ENCODE data around the gene PLCB3. TPM values are rescaled to one million over a fixed set of nuclear protein-coding genes. Genes with fewer than 3 reads are reported as not detected.

Gene PLCB3
- total RNA-seq, 1 experiment from 2014 or later = 137 TPM

DNA sequence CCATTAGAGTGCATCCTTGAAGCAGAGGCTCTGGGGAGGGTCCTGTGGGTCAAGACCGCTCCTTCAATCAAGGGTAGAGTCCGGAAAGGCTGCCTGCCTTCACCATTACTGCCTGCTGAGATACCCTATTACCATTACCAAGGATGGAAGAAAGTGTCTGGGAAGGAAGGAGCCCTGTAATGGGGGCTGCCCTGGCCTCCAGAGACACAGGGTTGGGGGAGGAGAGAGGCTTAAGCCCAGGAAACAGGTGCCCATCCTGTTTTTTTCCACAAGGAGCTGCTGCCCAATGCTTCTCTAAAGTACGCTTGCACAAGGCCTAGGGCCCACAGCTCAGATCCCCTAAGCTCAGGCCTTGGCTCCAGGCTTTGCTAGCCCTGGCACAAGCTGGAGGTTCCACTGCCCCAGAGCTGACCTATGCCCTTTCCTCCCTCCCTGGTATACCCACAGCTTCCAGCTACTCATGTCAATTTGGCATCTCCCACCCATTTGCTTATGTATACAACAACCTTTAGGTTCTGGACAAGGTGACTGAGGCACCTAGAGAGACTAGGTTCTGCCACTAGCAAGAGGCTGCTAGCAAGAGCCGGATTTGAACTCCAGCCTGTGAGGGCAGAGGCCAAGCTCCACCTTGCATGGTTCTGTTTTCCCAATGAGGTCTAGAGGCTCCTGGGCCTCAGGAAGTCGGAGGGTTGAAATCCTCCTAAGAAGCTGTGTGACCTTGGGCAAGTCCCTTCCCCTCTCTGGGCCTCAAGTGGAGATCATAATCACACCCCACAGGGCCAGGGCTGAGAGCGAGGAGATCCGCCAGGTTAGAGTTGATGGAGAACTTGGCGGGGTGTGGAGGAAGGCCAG lies 1.5 kb upstream of the PLCB3 start:
- no peak for DNase-seq (ENCODE audit: low spot score)

DNA sequence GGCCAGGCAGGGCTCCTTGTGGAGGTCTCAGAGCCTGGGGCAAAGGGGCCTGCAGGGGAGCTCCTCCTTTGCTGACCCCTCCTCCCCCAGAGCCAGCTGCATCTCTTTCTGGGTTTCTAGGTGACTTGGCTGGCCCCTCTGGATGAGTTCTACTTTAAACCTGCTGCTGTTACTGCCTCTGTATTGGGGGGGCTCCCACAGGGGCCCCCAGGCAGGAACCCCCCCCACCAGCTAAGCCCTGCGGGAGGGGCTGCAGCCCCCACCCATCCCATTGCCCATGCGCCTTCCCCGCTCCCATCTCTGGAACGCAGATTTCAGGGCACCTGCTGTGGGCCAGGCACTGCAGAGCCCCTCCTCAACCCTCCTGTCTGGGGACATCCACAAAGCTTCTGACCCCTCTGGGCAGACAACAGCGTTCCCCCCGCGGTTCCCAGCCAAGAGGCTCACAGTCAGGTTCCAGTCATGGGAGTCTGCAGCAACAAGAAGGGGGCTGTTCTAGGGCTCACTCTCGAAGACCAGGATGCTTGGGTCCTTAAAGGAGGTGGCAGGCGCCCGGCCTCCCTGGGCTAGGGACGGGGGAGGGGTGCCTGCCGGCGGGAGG lies 815 bp upstream of the PLCB3 start:
- DNase-seq (ENCODE audit: low spot score) = peak; percentile 49

DNA sequence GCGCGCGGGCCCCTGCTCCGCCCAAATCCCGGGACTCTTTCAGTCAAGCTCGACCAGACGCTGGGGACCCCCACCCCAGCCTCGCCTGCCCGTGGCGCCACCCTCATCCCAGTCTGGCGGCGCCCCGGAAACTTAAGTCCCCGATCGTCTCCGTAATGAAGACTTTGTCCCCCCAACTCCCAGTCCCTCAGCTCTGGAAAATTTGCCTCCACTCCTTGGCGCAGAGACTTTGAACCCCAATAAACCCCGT lies 348 bp downstream of the PLCB3 start:
- no peak for DNase-seq (ENCODE audit: low spot score)

GRCh38 chr11:64252003-64252872 lies 908 bp downstream of the PLCB3 start:
- DNase-seq (ENCODE audit: low spot score) = peak; percentile 79

DNA sequence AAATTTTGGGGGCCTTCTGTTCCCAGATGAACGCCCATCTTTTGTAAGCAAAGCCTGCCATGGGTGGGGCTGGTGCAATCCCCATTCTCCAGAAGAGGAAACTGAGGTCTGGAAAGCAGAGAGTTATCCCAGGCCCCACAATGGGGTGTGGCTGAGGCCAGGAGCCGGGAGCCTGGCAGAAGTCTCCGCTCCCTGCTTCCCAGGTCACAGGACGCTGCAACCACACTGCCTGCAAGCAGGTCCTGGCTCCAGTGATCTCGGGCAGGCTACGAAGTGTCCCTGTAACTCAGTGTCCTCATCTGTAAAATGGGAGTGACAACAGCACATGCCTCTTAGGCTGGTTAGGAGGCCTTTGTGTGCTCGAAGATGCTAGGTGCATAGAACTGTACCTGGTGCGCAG lies 1.7 kb downstream of the PLCB3 start:
- no peak for DNase-seq (ENCODE audit: low spot score)

GRCh38 chr11:64253481-64253880 lies 2.2 kb downstream of the PLCB3 start:
- no peak for DNase-seq (ENCODE audit: low spot score)

GRCh38 chr11:64254326-64254725 lies 3.0 kb downstream of the PLCB3 start:
- DNase-seq (ENCODE audit: low spot score) = no peak

- DNase-seq (ENCODE audit: low spot score) = no peak
Observed at GRCh38 chr11:64255135-64256128, 4.1 kb downstream of the PLCB3 start.

DNA sequence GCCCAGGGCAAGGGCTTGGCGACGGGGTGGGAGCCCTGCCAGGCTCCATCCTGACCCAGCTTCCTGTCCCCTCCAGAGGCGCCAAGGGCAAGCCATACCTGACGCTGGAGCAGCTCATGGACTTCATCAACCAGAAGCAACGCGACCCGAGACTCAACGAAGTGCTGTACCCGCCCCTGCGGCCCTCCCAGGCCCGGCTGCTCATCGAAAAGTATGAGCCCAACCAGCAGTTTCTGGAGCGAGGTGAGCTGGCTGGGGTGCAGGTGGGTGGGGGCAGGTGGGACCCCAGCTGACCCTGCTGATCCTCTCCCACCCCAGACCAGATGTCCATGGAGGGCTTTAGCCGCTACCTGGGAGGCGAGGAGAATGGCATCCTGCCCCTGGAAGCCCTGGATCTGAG lies 5.0 kb downstream of the PLCB3 start:
- no peak for DNase-seq (ENCODE audit: low spot score)

DNA sequence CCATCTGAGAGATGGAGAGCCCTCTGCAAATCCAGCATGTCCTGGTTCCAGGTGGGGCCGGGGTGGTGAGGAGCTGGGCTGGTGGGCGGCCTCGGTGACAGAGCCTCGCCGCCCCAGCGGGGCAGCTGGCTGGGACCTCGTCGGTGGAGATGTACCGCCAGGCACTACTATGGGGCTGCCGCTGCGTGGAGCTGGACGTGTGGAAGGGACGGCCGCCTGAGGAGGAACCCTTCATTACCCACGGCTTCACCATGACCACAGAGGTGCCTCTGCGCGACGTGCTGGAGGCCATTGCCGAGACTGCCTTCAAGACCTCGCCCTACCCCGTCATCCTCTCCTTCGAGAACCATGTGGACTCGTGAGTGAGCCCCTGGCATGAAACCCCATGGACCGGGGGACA lies 7.0 kb downstream of the PLCB3 start:
- DNase-seq (ENCODE audit: low spot score) = no peak

- no peak for DNase-seq (ENCODE audit: low spot score)
Observed at GRCh38 chr11:64258946-64259532, 7.7 kb downstream of the PLCB3 start.

- DNase-seq (ENCODE audit: low spot score) = no peak
Observed at GRCh38 chr11:64259533-64260067, 8.3 kb downstream of the PLCB3 start.

DNA sequence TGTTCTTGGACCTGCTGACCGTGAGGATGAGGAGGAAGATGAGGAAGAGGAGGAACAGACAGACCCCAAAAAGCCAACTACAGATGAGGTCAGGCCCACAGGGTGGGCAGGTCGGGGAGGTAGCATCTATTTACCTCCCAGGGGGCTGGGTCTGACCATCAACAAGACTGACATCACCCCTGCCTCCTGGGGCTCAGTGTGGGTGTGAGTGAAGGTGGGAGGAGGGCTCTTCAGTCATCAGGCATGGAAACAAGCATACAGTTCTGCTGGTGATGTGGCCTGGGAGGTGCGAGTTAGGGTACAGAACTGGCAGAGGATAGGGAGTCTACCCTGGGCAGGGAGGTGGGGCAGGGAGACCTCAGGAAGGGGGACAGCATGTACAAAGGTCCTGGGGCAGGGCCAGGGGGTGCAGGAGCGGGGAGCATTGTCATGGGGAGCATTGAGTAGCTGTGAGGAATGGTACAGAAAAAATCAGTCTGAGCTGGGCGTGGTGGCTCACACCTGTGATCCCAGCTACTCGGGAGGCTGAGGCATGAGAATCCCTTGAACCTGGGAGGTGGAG lies 8.9 kb downstream of the PLCB3 start:
- DNase-seq (ENCODE audit: low spot score) = no peak

GRCh38 chr11:64261556-64262080 lies 10.3 kb downstream of the PLCB3 start:
- no peak for DNase-seq (ENCODE audit: low spot score)

- DNase-seq (ENCODE audit: low spot score) = no peak
Observed at GRCh38 chr11:64262271-64263002, 11.1 kb downstream of the PLCB3 start.

DNA sequence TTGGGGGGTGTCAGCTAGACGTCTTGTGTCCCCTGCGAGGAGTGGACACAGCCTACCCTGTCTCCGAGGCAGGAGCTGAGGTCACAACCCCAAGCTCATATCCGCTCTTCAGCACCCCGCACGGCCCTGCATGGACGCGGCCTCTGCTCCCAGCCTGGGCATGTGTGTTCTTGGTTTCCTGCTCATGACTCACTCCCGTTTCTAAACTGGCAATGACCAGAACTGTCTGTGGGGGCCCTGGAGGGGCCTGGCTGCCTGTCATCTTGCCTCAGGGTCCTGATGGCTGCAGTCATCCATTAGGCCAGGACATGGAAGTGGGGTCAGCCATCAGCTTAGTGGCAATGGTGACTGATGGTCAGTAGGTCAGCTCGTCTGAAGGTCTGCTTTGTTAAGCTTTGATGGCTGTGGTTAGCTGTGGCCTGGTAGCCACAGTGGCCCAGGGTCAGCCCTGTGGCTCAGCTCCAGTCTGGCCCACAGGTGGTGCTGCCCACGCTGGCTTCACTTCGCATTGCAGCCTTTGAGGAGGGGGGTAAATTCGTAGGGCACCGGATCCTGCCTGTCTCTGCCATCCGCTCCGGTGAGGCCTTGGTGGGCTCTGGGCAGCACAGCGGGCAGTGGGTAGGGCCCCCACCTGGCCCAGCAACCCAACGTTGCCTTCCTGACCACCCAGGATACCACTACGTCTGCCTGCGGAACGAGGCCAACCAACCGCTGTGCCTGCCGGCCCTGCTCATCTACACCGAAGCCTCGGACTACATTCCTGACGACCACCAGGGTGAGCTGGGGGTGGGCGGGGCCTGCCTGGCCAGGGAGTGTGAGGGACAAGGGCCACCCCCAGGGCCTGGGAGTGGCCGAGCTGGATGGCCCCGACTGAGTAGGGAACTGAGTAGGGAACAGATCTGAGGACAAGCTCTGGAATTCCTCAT lies 12.0 kb downstream of the PLCB3 start:
- no peak for DNase-seq (ENCODE audit: low spot score)

- DNase-seq (ENCODE audit: low spot score) = no peak
Observed at GRCh38 chr11:64263947-64264317, 12.6 kb downstream of the PLCB3 start.

GRCh38 chr11:64264371-64264852 lies 13.1 kb downstream of the PLCB3 start:
- no peak for DNase-seq (ENCODE audit: low spot score)
